ENCODE measurements around the gene BORCS8. TPM values are rescaled to one million over a fixed set of nuclear protein-coding genes. Genes with fewer than 3 reads are reported as not detected.

BORCS8 gene
- polyA plus RNA-seq, 5 donors = 16.3 to 20.7 (median 17.6) TPM

DNA sequence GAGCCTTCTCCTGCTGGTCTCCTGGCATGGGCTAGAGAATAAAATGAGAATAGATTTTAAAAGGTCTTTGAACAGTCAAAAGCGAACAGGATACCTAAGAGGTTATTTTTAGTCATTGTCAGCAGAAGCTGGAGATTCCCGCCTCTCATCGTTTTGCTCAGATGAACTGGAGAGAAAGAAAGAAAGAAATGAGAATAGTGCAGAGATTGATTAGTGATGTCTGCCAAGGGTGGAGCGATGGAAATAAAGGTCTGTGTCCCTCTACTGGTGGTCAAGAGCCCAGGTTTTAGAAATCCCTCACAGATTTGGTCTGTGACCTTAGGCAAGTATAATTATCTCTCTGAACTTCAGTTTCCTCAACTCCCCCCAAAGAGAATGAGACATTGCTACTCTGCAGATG lies 25.1 kb upstream of the BORCS8 start:
- DNase-seq = no peak

DNA sequence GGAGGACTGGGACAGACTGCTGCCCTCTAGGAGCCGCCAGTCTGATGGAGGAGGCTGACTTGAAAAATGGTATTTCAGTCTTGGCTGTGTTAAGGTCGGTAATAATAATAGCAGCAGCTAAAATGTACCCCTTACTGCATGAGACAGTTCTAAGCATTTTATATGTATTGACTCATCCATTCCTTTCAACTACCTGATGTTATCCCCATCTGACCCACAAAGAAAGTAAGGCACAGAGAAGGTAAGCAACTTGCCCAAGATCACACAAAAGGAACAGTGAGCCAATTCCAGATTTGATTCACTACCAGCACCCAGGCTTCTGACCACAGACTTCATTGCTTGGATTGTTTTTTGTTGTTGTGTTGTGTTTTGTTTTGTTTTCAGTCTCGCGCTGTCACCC lies 23.8 kb upstream of the BORCS8 start:
- DNase-seq = no peak

DNA sequence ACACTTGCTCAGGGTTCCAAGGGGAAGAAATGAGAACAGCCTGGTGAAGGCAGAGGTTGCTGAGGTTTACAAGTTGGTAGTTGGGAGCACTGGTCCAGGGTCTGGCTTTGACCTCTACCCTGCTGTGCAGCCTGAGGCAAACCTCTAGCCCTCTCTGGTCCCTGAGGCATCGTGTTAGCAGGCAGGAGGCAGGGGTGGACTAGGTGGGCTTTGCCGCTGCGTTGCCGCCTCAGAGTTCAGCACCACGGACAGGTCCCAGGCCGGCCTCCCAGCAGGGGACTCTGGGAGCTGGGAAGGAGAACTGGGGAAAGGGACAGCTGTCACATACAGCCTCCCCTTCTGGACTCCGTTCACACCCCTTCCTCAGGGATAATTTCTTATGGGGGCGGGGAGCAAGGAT lies 22.9 kb upstream of the BORCS8 start:
- DNase-seq = peak in 1 of 2 donors; percentile 42

DNA sequence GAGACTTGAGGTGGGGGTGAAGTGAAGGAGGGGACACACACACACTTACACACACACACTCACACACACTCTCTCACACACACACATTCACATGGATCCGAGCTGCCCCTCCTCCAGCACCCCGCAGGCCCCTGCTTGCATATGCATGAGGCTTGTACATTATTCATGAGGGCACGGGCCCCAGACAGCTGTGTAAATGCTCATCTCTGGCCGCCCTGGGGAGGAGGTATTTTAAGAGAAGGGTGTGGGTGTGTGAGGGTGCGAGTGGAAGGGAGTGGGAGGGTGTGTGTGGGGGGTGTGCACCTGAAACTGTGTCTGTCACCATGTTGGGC lies 22.2 kb upstream of the BORCS8 start:
- DNase-seq = no peak

DNA sequence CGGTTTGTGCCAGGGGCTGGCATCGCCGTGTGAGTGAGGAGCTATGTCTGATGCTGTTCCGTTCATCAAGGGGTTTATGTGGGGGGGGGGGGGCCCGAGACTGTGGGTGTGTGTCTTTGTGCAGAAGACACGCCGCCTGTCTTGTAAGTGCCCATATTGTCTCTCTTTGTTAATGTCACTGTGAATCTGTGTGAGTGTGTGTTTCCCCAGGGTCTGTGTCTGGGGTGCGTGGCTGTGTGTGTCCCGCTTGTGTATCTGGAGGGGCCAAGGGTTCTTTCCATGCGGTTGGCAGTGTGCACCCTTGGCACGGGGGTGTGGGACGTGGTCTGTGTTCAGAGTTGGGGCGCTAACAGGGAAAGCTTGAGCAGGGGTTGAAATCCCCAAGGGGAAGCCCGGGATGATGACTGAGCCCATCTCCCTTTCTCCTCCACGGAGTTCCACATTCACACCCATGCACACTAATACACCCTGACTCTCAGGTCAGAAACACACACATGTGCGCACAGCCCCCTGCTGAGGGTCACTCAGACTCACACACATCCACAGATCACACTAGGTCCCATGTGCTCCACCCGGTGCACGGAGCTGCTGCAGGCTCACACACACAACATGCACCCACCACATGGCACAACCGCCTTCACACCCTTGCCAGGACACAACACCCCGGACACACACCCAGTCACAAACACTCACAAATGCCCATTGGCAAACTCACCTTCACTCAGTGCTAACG lies 21.6 kb upstream of the BORCS8 start:
- no peak for DNase-seq

DNA sequence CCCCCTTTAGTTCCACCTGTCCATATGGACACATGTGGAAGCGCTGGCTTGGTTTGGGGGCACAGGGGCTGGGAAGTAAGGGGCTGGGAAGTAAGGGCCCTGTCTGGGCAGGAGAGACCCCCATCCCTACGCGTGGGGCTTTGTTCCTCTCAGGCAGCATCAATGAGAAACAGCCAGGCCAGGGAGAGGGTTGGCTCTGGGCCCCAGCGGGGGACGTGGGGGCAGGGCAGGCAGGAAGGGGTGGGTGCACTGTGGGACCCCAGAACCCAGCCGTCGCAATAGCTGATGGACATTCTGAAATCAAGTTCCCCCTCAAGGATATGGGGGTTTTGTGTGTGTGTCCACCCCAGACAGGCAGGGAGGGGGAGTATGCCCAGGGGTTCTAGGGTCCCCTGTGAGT lies 21.0 kb upstream of the BORCS8 start:
- no peak for DNase-seq

DNA sequence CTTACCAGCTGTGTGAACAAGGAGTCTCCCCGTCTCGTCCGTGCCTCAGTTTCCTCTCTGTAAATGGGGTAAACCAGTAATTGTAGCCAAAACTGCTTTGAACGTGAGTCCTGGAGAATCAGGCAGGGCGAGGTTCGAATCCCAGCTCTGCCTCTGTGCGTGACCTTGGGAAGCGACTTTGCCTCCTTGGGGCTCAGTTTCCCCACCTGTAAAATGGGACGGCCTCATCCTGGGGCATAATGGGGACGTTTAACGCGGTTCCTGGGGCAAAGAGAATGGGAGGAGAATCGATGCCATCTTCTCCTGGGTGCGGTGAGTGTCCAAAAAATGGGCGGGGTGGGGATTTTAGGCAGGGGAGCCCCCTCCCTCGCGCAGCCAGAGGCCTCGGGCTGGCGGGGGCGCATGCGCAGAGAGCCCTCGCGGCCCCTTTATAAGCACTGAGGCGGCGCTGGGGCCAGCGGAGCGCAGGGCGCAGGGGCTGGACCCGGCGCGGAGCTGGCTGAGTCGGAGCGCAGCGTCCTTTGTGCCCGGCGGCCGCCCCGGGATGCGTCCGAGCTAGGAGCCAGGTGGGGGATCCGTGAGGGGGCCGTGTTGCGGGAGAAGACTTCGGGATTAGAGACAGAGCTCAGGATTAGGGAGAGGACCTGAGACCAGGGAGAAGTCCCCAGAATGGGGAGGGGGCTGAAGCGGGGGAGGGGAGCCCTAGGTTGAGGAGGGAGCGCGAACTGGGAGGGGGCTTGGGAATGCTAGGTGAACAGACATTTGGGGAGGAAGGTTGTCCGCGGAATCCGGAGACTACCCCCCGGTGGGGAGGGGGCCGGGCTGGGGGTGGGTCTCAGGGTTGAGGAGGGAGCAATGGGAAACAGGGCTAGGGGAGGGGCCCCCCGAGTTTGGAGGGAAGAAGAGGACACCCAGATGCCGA lies 19.8 kb upstream of the BORCS8 start, which contains the start of gene NCAN:
TSS of gene NCAN (plus strand) at position 460 of the 922 bp plus-strand sequence. CDS start 4,996 bp downstream, outside the sequence.
- no peak for DNase-seq

DNA sequence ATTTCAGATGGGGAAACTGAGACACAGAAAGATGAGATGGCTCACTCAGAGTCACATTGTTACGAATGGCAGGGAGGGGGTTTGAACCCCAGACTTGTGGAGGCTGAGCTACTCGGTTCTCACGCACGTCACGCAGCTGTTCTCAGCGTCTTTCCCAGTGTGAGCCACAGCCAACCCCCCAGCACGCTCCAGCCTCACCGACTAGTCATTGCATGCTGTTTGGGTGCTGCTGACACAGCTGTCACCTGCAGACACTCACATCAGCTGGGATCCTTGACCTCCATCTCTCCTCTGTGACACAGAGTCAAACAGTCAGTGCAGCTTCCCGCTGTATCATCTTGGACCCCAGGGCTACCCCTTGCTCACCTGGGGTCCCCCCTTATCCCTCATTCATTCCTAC lies 17.4 kb upstream of the BORCS8 start:
- no peak for DNase-seq

DNA sequence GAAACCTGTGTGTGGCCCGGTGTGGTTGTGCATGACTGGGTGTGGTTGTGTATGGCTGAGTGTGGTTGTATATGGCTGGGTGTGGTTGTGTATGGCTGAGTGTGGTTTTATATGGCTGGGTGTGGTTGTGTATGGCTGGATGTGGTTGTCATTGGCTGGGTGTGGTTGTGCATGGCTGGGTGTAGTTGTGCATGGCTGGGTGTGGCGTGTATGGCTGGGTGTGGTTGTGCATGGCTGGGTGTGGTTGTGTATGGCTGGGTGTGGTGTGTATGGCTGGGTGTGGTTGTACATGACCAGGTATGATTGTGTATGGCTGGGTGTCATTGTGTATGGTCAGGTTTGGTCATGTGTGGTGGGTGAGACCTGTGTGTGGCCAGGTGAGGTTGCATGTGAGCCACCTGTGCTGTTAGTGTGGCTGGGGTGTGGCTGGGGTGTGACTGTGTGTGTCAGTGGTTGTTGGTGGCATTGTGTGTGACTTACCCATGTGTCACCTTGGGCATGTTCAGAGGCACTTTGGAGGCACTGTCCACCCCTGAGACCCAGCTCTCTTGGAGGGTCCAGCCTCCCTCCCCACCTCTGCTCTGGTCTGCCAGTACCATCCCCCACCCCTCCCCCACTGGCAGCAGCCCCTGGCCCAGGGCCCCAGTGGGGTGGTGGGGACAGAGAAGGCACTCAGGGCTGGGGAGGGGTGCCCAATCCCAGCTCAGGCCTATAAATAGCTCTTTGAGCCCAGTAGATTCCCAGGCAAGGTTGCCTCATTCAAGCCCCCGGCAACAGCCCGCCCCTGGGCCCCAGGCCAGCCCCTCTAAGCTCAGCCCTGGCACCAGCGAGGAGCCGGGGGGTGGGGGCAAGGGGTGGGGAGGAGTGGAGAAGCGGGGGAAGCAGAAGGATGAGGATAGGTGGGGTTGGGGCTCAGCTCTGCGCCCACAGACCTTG lies 16.0 kb upstream of the BORCS8 start:
- no peak for DNase-seq

DNA sequence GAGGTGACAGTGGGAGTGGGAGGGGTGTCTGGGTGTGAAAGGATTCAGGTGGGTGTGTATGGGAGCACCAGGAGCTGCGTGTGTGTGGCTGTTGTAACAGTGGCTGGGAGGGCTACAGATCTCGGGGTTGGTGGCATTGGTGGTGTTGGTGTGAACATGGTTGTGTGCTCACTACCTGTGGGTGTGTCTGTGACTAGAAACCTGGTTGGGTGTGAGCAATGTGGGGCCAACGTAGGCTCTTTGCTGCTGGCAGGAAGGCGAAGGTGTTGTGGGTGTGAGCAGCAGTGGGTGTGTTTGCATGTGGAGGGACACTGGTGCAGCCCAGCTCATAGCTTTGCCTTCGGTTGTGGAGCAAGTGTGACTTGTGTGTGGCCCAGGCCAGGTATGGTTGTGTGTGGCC lies 15.0 kb upstream of the BORCS8 start:
- DNase-seq = no peak

DNA sequence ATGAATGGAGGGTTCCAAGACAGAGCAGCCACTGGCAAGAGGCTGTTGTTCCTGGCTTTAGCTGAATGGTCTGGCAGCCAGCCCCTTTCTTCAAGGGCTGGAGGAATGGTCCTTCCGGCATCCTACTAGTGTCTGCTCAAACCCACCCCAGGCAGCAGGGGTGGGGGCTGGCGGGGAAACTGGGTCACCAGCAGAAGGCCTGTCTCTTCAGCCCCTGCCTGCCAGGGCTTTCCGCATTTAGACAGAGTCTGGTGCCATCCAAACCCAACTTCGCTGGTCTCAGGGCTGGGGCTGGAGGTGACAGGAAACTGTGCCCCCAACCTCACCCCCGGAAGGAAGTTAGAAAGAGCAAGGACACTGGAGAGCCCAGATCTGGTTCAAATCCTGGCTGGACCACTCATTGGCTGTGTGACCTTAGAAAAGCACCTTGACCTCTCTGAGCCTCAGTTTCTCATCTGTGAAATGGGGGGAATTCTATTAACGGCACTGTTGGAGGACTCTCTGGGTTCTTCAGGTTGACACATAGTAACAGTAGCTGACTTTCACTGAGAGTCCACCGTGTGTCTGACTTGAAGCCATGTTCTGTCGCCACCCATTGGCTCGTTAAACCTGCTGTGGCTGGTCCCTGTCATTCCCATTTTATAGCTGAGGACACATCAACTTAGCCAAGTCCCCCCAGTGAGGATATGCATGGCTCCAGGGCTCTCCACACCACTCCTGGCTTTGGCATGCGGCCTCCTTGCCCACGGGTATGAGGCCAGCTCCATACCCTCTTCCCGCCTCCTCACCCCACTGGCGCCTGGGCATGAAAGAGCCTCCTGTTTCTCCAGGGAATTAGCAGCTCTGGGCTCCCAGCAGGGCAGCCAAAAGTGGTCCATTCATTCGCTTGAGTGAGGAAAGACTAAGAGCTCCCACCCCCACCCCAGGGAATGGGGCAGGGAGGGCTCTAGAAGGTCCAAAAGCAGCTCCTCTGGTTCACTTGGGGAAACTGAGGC lies 13.8 kb upstream of the BORCS8 start:
- DNase-seq = no peak

DNA sequence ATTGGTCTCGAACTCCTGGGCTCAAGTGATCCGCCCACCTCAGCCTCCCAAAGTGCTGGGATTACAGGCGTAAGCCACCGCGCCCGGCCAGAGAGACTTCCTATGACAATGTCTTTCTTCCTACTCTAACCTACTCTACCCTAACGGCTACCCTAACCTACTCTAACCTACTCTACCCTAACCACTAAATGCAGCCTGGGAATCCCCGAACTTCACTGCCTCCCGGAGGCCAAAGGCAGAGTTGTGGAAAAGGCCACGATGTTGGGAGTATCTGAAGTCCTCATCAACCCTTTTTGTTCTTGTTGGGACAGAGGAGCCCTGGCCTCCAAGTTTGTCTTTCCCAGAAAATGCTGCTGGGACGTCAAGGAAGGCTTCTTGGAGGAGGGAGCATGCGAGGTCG lies 12.2 kb upstream of the BORCS8 start:
- DNase-seq = no peak

DNA sequence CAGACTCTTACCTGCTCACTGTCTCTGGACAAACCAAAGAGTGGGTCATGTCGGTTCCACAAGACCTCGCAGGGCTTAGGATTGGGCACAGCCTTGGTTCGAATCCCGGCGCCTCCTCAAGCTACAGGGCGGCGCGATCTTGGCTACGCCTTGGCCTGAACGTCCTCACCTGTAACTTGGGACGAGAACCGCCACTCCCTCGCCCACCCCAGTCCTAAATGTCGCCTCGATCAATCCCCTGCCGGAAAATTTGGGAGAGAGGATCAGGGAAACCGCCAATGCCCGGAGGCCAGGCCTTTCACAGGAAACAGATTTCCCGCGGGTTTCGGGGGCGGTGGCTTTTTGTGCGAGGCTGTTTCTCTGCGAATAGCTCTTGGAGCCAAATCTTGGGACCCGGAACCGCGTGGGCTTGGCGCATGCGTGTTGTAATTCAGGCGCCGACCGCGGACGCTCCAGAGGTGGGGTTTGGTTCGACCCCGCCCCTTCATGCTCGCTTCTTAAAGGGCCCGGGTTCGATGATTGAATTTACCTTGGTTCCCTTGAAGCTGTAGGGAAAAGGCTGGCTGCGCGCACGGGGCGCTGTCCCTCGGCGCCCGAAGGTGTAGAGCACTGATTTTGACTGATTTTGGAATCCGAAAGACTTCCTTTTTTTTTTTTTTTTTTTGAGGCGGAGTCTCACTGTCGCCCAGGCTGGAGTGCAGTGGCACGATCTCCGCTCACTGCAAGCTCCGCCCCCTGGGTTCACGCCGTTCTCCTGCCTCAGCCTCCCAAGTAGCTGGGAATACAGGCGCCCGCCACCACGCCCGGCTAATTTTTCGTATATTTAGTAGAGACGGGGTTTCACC lies 11.3 kb upstream of the BORCS8 start, which contains the start of gene NR2C2AP:
TSS of gene NR2C2AP (minus strand) at position 403 of the 845 bp plus-strand sequence. CDS start at position 49, 354 bp downstream.
- DNase-seq = peak; percentile 85 to 86

DNA sequence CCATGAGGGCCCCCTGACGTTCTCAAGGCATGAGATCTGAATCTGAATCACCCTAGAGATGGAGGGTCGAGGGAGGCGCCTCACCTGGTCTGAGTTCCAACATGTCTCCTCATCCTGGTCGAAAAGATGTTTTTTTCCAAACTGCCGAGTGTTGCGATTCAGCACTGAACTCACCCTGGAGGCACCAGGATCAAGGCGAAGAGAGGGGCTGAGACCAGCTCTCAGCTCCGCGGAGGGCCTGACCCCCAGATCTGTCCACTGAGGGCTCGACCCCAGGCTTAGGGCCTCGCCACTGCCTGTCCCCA lies 10.7 kb upstream of the BORCS8 start:
- no peak for DNase-seq

DNA sequence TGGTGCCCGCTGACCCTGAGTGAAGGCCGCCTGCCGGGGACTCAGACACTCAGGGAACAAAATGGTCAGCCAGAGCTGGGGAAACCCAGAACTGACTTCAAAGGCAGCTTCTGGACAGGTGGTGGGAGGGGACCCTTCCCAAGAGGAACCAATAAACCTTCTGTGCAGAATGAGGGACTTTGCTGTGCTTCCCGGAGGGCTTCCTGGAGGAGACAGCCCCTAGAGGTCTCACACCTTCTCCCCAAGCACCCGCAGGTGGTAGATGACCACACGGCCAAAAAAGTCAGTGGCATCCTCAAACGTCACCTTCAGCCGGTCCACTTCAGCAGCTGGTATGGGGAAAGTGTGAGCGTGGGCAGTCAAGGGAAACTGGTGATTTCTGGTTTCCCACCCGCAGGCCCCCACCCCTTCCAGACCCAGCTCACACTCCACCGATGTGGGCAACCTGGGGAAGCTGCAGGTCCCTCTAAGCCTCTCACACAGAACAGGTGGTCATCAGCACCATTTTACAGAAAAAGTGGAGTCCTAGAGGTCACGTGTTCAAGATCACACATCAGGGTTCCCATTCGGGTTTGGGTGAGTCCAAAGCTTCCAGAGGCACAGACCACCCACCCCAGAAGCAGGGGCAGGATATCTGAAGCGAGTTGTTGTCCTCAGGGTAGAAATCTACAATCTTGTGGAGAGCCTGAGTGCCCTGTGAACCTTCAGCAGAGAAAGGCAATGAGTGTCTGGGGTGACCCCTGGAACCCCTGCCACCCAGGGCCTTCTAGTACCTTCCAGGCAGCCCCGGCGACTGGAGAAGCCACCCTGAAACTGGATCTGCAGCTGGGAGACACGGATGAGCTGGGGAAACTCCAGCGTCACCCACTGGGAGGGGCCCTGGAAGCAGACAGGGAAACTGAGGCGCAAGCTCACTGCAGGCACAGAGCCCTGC lies 10.0 kb upstream of the BORCS8 start:
- DNase-seq = no peak

DNA sequence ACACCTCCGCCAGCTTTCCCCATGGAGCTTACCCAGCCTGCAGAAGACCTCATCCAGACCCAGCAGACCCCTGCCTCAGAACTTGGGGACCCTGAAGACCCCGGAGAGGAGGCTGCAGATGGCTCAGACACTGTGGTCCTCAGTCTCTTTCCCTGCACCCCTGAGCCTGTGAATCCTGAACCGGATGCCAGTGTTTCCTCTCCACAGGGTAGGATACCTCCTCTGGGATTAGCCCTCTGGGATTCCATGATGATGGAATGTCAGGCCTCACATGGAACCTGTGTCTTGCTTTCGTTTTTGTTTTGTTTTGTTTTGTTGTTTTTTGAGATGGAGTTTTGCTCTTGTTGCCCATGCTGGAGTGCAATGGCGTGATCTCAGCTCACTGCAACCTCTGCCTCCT lies 2.0 kb upstream of the BORCS8 start:
- no peak for DNase-seq

DNA sequence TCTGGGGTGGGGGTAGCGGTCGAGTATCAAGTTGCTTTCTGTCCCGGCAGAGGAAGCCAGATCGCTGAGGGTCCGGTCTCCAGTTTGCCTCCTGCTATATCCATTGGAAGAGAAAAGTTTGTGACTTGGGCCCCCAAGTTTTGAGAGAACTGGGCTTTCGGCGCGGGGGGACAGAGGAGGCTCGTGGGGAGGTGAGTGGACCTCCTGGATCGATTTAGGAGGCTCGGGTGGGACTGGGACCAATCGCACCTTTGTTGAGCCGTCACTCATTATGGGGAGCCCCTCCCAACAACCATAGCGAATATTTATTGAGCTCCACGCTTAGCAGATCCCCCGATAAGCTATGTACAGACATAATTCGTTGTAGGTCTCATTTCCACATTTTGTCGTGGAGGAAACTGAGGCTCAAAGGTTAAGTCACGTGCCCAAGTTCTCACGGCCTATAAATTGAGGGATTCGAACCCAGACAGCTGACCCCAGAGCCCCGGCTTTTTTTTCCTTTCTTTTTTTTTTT lies 1.0 kb upstream of the BORCS8 start:
- no peak for DNase-seq

DNA sequence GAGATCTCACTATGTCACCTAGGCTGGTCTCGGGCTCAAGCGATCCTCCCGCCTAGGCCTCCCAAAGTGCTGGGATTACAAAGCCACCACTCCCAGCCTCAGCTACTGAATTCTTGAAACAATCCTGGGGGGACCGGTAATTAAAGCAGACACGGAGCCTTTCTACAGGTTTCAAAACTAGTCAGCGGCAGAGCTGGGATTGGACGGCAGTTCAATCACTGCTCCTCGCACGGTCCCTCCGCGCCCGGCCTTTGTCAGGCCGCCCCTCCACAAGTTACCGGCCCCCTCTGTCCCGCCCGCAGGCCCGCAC lies 229 bp downstream of the BORCS8 start:
- no peak for DNase-seq

DNA sequence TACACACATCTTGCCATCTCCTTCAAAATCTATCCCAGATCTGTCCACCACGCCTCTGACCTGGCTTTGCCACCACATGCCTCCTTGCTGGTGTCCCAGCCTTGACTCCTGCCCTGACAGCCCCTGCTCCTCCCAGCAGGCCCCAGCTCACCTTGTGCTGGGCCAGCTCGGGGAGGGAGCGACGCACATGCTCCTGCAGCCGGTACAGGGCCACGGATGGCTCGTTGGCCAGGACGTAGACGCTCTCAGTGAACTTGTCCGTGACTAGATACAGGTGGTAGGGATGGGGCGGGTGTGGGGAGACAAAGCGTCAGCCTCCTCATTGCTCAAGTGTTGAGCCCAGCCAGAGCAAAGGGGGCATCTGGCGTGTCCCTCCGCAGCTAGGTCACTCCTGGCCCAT lies 5.2 kb downstream of the BORCS8 start:
- DNase-seq = no peak
